HS-27A (cell line): ENCODE measurements around the gene SQSTM1.
"Not testable (repeated sequence)": the region's sequence is repeated elsewhere in the genome, so short reads cannot be mapped to it uniquely, and the experiment has no call there.

Source experiments
- DNase-seq: peaks from one replicate; pipeline ENCODE4 v3.0.0-alpha.2; 2012; ENCODE audit warnings: low read depth, missing footprints

Gene SQSTM1

GRCh38 chr5:179825655-179826182 lies 5.0 kb downstream of the SQSTM1 start:
- DNase-seq, result no peak

GRCh38 chr5:179827680-179828079 lies 7.0 kb downstream of the SQSTM1 start:
- no peak for DNase-seq

GRCh38 chr5:179828756-179829421 lies 8.2 kb downstream of the SQSTM1 start:
- no peak for DNase-seq

- no peak for DNase-seq
These were observed 9.2 kb downstream of the SQSTM1 start for GRCh38 chr5:179829732-179830435.

GRCh38 chr5:179830818-179831468 lies 10.2 kb downstream of the SQSTM1 start:
- no peak for DNase-seq

GRCh38 chr5:179832039-179832745 lies 11.5 kb downstream of the SQSTM1 start:
- no peak for DNase-seq

- no peak for DNase-seq
These were observed 12.5 kb downstream of the SQSTM1 start for GRCh38 chr5:179833056-179833708.

- DNase-seq, result no peak
These were observed 13.0 kb downstream of the SQSTM1 start for GRCh38 chr5:179833709-179834070.

GRCh38 chr5:179834120-179834519 lies 13.4 kb downstream of the SQSTM1 start:
- no peak for DNase-seq

- DNase-seq, result not testable (repeated sequence)
These were observed 14.2 kb downstream of the SQSTM1 start for GRCh38 chr5:179834871-179835270.

GRCh38 chr5:179836225-179837019 lies 15.7 kb downstream of the SQSTM1 start:
- DNase-seq, result no peak

GRCh38 chr5:179837076-179838011 lies 16.6 kb downstream of the SQSTM1 start:
- no peak for DNase-seq

GRCh38 chr5:179839328-179840256 lies 18.9 kb downstream of the SQSTM1 start:
- no peak for DNase-seq

- DNase-seq, result no peak
These were observed 19.6 kb downstream of the SQSTM1 start for GRCh38 chr5:179840321-179840720.

GRCh38 chr5:179840766-179841165 lies 20.1 kb downstream of the SQSTM1 start:
- no peak for DNase-seq

- DNase-seq, result no peak
These were observed 20.9 kb downstream of the SQSTM1 start for GRCh38 chr5:179841621-179842020.

GRCh38 chr5:179852993-179853547 lies 32.4 kb downstream of the SQSTM1 start:
- no peak for DNase-seq

- no peak for DNase-seq
These were observed 33.7 kb downstream of the SQSTM1 start for GRCh38 chr5:179854356-179854755.

- no peak for DNase-seq
These were observed 37.5 kb downstream of the SQSTM1 start for GRCh38 chr5:179858241-179858585.
